HG02623 (cell line): ENCODE results near the gene UNC93B1.

ENCODE experiments used
- ATAC-seq: cut with Tn5 transposase; IDR thresholded peaks from one replicate; pipeline ENCODE4 v1.9.1; 2021; ENCODE audit warnings: moderate library complexity; ENCODE audit not compliant: unreplicated experiment

Gene UNC93B1

GRCh38 chr11:68011051-68011943 is 7.4 kb upstream of the UNC93B1 start:
- ATAC-seq: no peak

GRCh38 chr11:68010090-68011041 is 6.5 kb upstream of the UNC93B1 start, which contains the start of gene ALDH3B1:
Gene ALDH3B1 (plus strand): TSS chr11:68010327. CDS start chr11:68015298, 4,971 bp downstream.
- ATAC-seq: no peak

GRCh38 chr11:68009391-68010089 is 5.6 kb upstream of the UNC93B1 start:
- ATAC-seq: no peak

GRCh38 chr11:68008381-68009337 is 4.8 kb upstream of the UNC93B1 start:
- ATAC-seq: no peak

GRCh38 chr11:68007498-68008380 is 3.8 kb upstream of the UNC93B1 start:
- no peak for ATAC-seq

GRCh38 chr11:68006606-68007166 is 2.8 kb upstream of the UNC93B1 start:
- no peak for ATAC-seq

- no peak for ATAC-seq
Observed at GRCh38 chr11:68004551-68005335, 846 bp upstream of the UNC93B1 start.

GRCh38 chr11:68002938-68003845 is 705 bp downstream of the UNC93B1 start:
- ATAC-seq: no peak

- no peak for ATAC-seq
Observed at GRCh38 chr11:68002575-68002937, 1.3 kb downstream of the UNC93B1 start.

- ATAC-seq: no peak
Observed at GRCh38 chr11:67999704-68000103, 4.2 kb downstream of the UNC93B1 start.

GRCh38 chr11:67999201-67999629 is 4.7 kb downstream of the UNC93B1 start:
- ATAC-seq: no peak

GRCh38 chr11:67998150-67999045 is 5.5 kb downstream of the UNC93B1 start:
- ATAC-seq: no peak

- no peak for ATAC-seq
Observed at GRCh38 chr11:67997475-67997921, 6.4 kb downstream of the UNC93B1 start.

GRCh38 chr11:67996622-67997474 is 7.0 kb downstream of the UNC93B1 start:
- no peak for ATAC-seq

GRCh38 chr11:67996051-67996450 is 7.8 kb downstream of the UNC93B1 start:
- no peak for ATAC-seq
